Natural killer cell treated with Interleukin-12 subunit alpha and Interleukin-12 subunit beta and Interleukin-15 and Interleukin-18, amount 100 ng/mL, for 72 hours (primary cell): Measurements from ENCODE around the gene CNIH3. TPM values are rescaled to one million over a fixed set of nuclear protein-coding genes. Genes with fewer than 3 reads are reported as not detected.
"Not testable (repeated sequence)": the region's sequence is repeated elsewhere in the genome, so short reads cannot be mapped to it uniquely, and the experiment has no call there.

ENCODE experiments used
- ATAC-seq, 2 donors: fragments of 150-1000 bp; cut with Tn5 transposase in 1 of 2; sonication (Bioruptor Pico), chemical (Tn5 transposase) in 1 of 2; 2 replicates each; pipeline ENCODE4 v1.10.0; 2021
- DNase-seq: peaks from one replicate; pipeline ENCODE4 v3.0.0; 2022; ENCODE audit warnings: low spot score
- H3K27ac Mint-ChIP-seq, 2 donors: 1 replicate in 1 of 2; 2 replicates in 1 of 2; pipeline ENCODE4 v1.8.0; 2022; ENCODE audit warnings: mixed read lengths in 2 of 2, mild to moderate bottlenecking in 1 of 2, moderate library complexity in 1 of 2
- H3K27me3 Mint-ChIP-seq, 2 donors: 1 replicate in 1 of 2; 2 replicates in 1 of 2; pipeline ENCODE4 v1.8.0; 2022; ENCODE audit warnings: mixed read lengths in 2 of 2
- H3K36me3 Mint-ChIP-seq: one replicate; pipeline ENCODE4 v1.8.0; 2022; ENCODE audit warnings: mixed read lengths
- H3K4me1 Mint-ChIP-seq, 2 donors: 1 replicate in 1 of 2; 2 replicates in 1 of 2; pipeline ENCODE4 v1.8.0; 2022; ENCODE audit warnings: low read depth in 2 of 2, mixed read lengths in 2 of 2, mild to moderate bottlenecking in 1 of 2
- H3K4me3 Mint-ChIP-seq: one replicate; pipeline ENCODE4 v1.8.0; 2022; ENCODE audit warnings: mixed read lengths
- H3K9me3 Mint-ChIP-seq: 2 replicates; pipeline ENCODE4 v1.8.0; 2022; ENCODE audit warnings: mixed read lengths
- total RNA-seq, 2 donors: library from RNA; stranded (reverse); gene quantifications; one replicate each; pipeline ENCODE4 v1.2.3, GENCODE V29; 2022

The CNIH3 gene
- total RNA-seq, 2 donors from 2014 or later, result 1.5 TPM

DNA sequence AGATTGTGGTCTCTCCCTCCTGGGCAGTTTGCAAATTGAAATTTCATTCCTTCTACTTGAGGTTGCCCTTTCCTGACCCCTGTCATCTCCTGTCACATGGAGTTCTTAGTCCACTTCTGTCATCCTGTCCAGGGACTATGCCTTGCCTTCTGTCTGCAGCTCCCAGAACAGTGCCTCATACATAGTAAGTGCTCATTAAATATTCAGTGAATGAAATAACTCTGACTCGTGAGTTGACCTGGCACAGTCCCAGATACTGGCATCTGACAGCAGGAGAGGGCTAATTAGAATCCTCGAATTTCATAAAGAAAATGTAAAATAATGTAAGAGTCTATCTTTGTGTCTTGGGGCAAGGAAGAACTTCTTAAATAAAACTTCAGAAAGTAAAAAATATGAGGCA lies 50.8 kb downstream of the CNIH3 start:
- ATAC-seq (no peak), DNase-seq (no peak)
- Mint-ChIP-seq H3K9me3 (no peaks in the 10 kb centered on the region), H3K27ac (no peak overlapping the region), H3K4me3 (no peak overlapping the region), H3K36me3 (no peaks in the 10 kb centered on the region), H3K27me3 (peaks cover 10 to 24% of the 10 kb centered on the region in 2 donors), H3K4me1 (no peaks in the 10 kb centered on the region)

DNA sequence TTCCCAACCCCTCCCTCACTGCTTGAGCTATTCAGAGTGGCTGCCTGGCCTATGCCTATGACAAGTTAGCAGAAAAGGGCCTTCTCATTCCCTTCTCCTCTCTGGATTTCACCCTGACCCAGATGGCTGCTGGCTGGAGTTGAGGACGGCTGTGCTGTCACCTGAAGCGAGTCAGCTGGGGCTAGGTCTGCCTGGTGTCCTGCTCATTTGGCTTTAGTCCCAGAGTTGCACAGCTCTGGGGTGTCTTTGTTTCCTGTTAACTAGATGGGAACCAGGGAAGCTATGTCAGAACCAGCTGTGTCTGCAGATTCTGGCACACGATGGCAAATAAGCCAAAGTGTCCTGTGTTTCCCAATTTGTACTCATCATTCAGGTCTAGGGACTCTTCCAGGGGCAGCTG lies 52.9 kb downstream of the CNIH3 start:
- ATAC-seq, result no peak
- Mint-ChIP-seq H3K36me3 (no peaks in the 10 kb centered on the region), H3K4me3 (no peak overlapping the region), H3K4me1 (no peaks in the 10 kb centered on the region), H3K9me3 (no peaks in the 10 kb centered on the region), H3K27ac (no peak overlapping the region), H3K27me3 (peaks cover 6 to 24% of the 10 kb centered on the region in 2 donors)
- no peak for DNase-seq

DNA sequence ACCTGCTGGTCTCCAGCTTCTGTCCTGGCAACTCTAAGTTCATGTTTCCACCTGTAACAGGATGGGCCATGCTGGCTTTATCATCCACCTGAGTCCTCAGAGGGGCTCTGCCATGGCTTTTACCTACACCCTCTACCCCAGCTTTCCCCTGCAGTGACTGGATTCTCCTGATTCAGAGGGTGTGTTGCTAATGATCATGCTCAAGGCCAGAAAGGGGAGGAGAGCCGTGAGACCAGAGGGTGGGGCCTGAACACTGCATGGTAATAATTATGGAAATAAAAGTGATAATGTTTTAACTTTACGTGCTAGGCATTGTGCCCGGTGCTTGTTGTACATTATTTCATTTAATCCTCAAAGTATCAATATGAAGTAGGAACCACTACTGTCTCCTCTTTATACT lies 53.3 kb downstream of the CNIH3 start:
- ATAC-seq (no peak), DNase-seq (no peak)
- Mint-ChIP-seq H3K36me3 (no peaks in the 10 kb centered on the region), H3K4me1 (no peaks in the 10 kb centered on the region), H3K9me3 (no peaks in the 10 kb centered on the region), H3K27me3 (peaks cover 6 to 23% of the 10 kb centered on the region in 2 donors), H3K4me3 (no peak overlapping the region), H3K27ac (no peak overlapping the region)

DNA sequence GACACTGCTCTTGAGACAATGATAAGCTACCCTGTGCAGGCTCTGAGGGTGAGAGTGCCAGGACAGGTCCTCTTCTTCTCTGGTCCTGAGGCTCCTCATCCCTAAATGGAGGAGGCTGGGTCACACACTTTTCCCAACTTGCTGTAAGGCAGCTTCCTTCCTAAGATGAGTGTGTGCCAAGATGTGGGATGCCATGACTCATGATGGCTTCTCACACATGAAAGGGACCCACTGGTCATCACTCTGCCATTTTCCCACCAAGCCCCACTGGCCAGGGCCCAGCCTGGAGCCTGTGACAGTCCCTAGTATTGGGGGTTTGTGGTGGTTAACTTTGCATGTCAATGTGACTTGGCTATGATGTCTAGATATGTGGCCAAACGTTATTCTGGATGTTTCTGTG lies 54.4 kb downstream of the CNIH3 start:
- peaks cover 8 to 23% of the 10 kb centered on the region in 2 donors for H3K27me3 Mint-ChIP-seq
- H3K36me3 Mint-ChIP-seq, result no peaks in the 10 kb centered on the region
- no peaks in the 10 kb centered on the region for H3K4me1 Mint-ChIP-seq
- H3K4me3 Mint-ChIP-seq, result no peak overlapping the region
- no peak for DNase-seq
- no peaks in the 10 kb centered on the region for H3K9me3 Mint-ChIP-seq
- no peak for ATAC-seq
- H3K27ac Mint-ChIP-seq, result no peak overlapping the region

DNA sequence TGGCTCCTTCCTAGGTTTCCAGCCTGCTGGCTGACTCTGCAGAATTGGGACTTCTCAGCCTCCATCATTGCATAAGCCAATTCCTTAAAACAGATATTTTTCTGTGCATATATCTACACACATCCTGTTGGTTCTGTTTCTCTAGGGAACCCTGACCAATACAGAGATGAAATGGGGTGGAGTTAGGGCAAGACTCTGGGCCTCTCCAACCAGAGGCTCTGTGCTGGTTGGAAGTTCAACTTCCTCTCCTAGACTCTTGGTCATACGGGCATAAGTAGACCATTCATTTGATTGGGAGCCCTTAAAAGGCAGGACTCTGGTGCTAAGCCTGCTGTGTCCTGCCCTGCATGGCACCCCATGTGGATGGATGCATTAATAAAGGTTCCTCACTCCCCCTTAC lies 55.0 kb downstream of the CNIH3 start:
- Mint-ChIP-seq H3K9me3 (no peaks in the 10 kb centered on the region), H3K36me3 (no peaks in the 10 kb centered on the region), H3K27ac (no peak overlapping the region), H3K4me3 (no peak overlapping the region), H3K4me1 (no peaks in the 10 kb centered on the region), H3K27me3 (peaks cover 9 to 23% of the 10 kb centered on the region in 2 donors)
- ATAC-seq, result no peak
- no peak for DNase-seq

DNA sequence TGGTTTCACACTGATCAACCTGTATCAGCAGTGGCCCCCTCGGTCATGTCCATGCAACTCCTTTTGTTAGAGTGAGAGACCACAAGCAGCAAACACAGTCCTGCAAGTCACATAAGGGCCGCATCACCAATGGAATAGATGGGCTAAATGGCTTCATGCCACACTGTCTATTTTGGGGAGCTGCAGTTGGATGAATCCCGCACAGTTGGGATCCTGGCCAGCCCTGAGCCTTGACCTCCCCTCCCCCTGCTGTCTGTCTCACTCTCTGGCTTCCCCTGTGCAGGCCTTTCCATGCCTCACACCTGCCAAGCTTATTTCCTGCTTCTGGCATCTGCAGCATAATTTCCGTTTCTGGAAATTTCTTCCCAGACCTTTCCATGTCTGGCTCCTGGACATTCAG lies 57.0 kb downstream of the CNIH3 start:
- Mint-ChIP-seq H3K4me3 (no peak overlapping the region), H3K27ac (no peak overlapping the region), H3K9me3 (no peaks in the 10 kb centered on the region), H3K36me3 (no peaks in the 10 kb centered on the region), H3K27me3 (peaks cover 9 to 10% of the 10 kb centered on the region in 2 donors), H3K4me1 (no peaks in the 10 kb centered on the region)
- no peak for ATAC-seq
- DNase-seq, result no peak

DNA sequence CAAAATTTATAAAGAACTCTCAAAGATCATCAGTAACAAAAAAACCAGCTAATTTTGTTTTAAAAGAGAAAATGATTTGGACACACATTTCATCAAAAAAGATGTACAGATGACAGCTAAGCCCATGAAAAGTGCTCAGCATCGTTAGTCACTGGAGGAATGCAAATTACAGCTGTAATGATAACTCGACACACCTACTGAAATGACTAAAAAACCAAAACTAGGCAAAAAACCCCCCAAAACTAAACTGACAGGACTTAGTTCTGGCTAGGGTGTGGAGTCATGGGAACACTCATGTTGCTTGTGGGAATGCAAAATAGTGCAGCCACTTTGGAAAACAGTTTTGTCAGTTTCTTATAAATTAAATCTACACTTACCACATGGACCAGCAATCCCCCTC lies 59.5 kb downstream of the CNIH3 start:
- H3K36me3 Mint-ChIP-seq, result no peaks in the 10 kb centered on the region
- no peak overlapping the region for H3K27ac Mint-ChIP-seq
- DNase-seq (no peak), ATAC-seq (no peak)
- H3K9me3 Mint-ChIP-seq, result no peaks in the 10 kb centered on the region
- peaks cover 6 to 8% of the 10 kb centered on the region in 2 donors for H3K27me3 Mint-ChIP-seq
- H3K4me1 Mint-ChIP-seq, result no peaks in the 10 kb centered on the region
- no peak overlapping the region for H3K4me3 Mint-ChIP-seq

DNA sequence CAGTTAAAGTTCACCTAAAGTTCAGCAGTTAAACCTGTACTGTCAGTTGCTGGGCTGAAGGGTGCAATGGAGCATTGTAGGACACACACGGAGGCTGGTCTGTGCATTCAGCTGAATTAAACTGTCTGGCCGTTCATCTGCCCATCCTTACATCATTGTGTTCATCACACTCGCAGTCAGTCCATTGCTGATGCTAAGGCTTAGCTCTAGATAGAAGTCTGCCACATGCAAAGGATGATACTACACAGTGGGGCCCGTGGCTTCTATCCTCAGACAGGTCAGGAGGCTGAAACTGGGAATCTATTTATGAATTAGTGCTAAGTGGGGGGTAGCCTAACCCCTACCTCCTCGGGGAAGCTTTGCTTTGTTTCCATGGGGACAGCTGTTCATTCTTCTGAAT lies 60.4 kb downstream of the CNIH3 start:
- H3K4me3 Mint-ChIP-seq, result no peak overlapping the region
- H3K27me3 Mint-ChIP-seq, result peaks cover 6 to 8% of the 10 kb centered on the region in 2 donors
- no peaks in the 10 kb centered on the region for H3K9me3 Mint-ChIP-seq
- ATAC-seq, result no peak
- DNase-seq, result no peak
- no peak overlapping the region for H3K27ac Mint-ChIP-seq
- H3K36me3 Mint-ChIP-seq, result no peaks in the 10 kb centered on the region
- H3K4me1 Mint-ChIP-seq, result no peaks in the 10 kb centered on the region

DNA sequence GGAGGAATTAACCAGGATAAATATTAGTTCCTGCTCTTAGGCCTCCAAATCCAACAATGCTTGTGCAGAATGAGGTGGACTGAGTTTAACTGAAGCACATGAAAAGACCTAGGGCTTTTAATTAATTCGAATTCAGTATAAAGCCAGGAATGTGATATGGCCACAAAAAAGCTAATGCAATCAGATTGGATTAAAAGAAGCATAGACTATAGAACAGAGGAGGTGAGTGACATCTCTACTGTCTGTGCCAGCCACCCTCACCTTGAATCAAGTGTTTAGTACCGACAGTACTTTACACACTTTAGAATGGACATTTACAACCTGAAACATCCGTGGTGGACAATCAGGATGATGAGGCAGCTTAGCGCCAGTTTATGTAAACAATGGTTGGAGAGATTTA lies 62.1 kb downstream of the CNIH3 start:
- no peak overlapping the region for H3K27ac Mint-ChIP-seq
- H3K4me1 Mint-ChIP-seq, result no peaks in the 10 kb centered on the region
- no peak for ATAC-seq
- H3K9me3 Mint-ChIP-seq, result no peaks in the 10 kb centered on the region
- DNase-seq, result no peak
- no peaks in the 10 kb centered on the region for H3K36me3 Mint-ChIP-seq
- H3K27me3 Mint-ChIP-seq, result peaks cover 6% of the 10 kb centered on the region in 2 donors
- H3K4me3 Mint-ChIP-seq, result no peak overlapping the region

DNA sequence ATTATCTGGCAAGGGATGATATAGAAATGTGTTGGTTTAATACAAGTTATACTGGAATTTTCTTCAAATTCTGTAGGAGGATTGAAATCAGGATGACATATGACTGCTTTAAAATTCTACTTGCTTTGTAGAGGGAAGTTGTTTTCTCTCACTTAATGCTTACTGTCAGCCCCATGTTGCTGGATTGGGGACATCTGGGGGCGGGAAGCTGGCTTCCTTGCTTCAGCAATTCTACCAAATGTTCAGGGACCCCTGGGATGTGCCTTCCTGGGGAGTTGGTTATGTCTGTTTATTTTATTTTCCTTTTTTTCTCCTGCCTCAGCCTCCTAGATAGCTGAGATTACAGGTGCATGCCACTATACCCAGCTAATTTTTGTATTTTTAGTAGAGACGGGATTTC lies 63.5 kb downstream of the CNIH3 start:
- no peak overlapping the region for H3K27ac Mint-ChIP-seq
- no peak for DNase-seq
- H3K36me3 Mint-ChIP-seq, result no peaks in the 10 kb centered on the region
- H3K27me3 Mint-ChIP-seq, result peaks cover 5% of the 10 kb centered on the region in 2 donors
- H3K9me3 Mint-ChIP-seq, result no peaks in the 10 kb centered on the region
- no peak overlapping the region for H3K4me3 Mint-ChIP-seq
- no peaks in the 10 kb centered on the region for H3K4me1 Mint-ChIP-seq
- ATAC-seq, result no peak

DNA sequence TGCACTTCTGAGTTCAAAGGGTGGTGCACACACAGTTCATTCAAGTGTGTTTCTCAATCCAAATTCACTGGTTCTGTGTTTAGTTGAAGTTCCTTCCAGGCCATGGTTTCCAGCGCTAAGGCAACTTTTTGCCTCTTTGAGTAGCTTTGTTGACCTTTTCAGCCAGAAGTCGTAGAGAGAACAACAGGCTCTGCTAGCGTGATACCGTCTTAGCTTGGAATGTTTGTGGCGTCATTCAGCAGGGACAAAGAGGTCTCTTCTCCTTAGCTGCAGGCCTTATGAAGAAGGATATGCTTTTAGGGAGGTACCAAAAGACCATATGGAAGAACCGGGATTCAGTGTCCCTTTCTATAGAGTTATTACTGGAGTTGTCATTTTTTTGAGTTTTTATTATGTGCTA lies 65.7 kb downstream of the CNIH3 start:
- Mint-ChIP-seq H3K27ac (no peak overlapping the region), H3K4me1 (no peaks in the 10 kb centered on the region), H3K27me3 (peaks cover 1 to 5% of the 10 kb centered on the region in 2 donors), H3K4me3 (no peak overlapping the region), H3K36me3 (no peaks in the 10 kb centered on the region), H3K9me3 (no peaks in the 10 kb centered on the region)
- ATAC-seq (no peak), DNase-seq (no peak)

DNA sequence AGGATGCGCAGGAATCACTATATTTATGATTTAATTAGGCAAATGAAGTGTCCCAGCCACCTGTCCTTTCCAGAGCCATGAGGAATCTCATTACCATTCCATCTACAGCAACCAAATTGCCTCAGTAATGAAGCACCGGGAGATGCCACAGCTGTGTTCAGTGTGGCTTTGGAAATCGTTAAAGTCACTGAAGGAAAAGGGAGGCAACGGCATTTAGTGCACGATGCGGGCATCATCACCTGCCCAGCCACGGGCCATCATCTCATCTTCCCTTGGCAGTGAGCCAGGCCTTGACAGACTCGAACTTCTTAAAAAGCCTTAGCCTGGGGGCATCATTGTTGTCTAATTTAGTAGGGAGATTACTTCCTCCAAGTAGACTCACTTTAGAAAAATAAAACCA lies 67.8 kb downstream of the CNIH3 start:
- ATAC-seq (no peak), DNase-seq (no peak)
- Mint-ChIP-seq H3K27ac (no peak overlapping the region), H3K36me3 (no peaks in the 10 kb centered on the region), H3K9me3 (no peaks in the 10 kb centered on the region), H3K4me1 (no peaks in the 10 kb centered on the region), H3K4me3 (no peak overlapping the region), H3K27me3 (peaks cover 5 to 6% of the 10 kb centered on the region in 2 donors)

DNA sequence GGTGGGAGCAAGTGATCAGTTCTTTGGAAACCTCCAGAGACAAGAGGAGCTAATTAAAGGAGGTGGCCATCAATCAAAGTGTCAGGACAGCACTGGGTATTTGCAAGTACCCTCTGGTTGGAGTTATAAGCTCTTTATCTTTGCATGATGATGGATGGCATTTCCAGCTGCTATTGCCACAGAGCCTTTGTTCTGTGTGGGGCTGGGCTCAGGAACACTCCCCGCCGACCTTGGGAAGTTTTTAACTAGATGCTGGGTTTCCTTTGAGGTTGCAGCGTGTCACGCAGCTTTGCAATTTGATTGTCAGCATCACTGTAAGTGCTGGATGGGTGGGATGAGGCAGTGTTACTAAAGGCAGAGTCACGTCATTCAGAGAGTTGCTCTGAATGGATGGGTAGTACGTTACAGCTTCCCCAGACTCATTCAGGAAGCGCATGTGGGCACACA lies 68.9 kb downstream of the CNIH3 start:
- H3K27ac Mint-ChIP-seq, result no peak overlapping the region
- ATAC-seq, result no peak
- no peaks in the 10 kb centered on the region for H3K9me3 Mint-ChIP-seq
- H3K27me3 Mint-ChIP-seq, result peaks cover 5 to 10% of the 10 kb centered on the region in 2 donors
- no peaks in the 10 kb centered on the region for H3K4me1 Mint-ChIP-seq
- DNase-seq, result no peak
- H3K36me3 Mint-ChIP-seq, result no peaks in the 10 kb centered on the region
- H3K4me3 Mint-ChIP-seq, result no peak overlapping the region

DNA sequence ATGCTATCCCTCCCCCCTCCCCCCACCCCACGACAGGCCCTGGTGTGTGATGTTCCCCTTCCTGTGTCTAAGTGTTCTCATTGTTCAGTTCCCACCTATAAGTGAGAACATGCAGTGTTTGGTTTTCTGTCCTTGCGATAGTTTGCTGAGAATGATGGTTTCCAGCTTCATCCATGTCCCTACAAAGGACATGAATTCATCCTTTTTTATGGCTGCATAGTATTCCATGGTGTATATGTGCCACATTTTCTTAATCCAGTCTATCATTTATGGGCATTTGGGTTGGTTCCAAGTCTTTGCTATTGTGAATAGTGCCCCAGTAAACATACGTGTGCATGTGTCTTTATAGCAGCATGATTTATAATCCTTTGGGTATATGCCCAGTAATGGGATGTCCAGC lies 70.0 kb downstream of the CNIH3 start:
- not testable (repeated sequence) for DNase-seq, ATAC-seq, H3K36me3 Mint-ChIP-seq, H3K9me3 Mint-ChIP-seq, H3K4me1 Mint-ChIP-seq, H3K4me3 Mint-ChIP-seq, H3K27me3 Mint-ChIP-seq, H3K27ac Mint-ChIP-seq

DNA sequence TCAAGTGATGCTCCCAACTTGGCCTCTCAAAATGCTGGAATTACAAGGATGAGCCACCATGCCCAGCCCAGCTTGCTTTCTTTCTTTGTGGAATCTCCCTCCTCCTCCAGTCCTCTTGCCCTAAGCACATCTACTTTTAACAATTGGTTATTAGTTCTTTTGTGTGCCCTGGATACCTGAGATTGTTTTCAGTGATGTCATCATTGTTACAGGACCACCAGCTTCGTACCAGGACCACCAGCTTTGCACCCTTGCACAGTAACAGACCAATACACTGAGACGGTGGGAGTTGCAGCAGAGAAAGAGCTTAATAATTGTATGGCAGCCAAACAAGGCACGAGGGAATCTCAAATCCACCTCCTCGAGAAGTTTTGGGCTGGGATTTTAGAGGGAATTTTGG lies 71.3 kb downstream of the CNIH3 start:
- ATAC-seq (no peak), DNase-seq (no peak)
- Mint-ChIP-seq H3K27me3 (peaks cover 5 to 10% of the 10 kb centered on the region in 2 donors), H3K4me3 (no peak overlapping the region), H3K9me3 (no peaks in the 10 kb centered on the region), H3K4me1 (no peaks in the 10 kb centered on the region), H3K27ac (no peak overlapping the region), H3K36me3 (no peaks in the 10 kb centered on the region)
